IPS-18a (cell line): ENCODE measurements around the gene MAGEA3.
"Not testable (repeated sequence)": the region's sequence is repeated elsewhere in the genome, so short reads cannot be mapped to it uniquely, and the experiment has no call there.

Experiments
- H3K27ac ChIP-seq: one replicate; pipeline ENCODE4 v1.5.1; 2013; ENCODE audit warnings: low read length
- H3K27me3 ChIP-seq: one replicate; pipeline ENCODE4 v1.6.1; 2013; ENCODE audit warnings: mild to moderate bottlenecking, low read length; ENCODE audit not compliant: control insufficient read depth, insufficient read depth
- H3K36me3 ChIP-seq: one replicate; pipeline ENCODE4 v1.6.1; 2013; ENCODE audit warnings: low read depth, low read length; ENCODE audit not compliant: control insufficient read depth
- H3K4me1 ChIP-seq: one replicate; pipeline ENCODE4 v1.6.1; 2013; ENCODE audit warnings: low read depth, low read length; ENCODE audit not compliant: control insufficient read depth
- H3K4me3 ChIP-seq: one replicate; pipeline ENCODE4 v1.5.1; 2013; ENCODE audit warnings: low read length
- H3K9ac ChIP-seq: one replicate; pipeline ENCODE4 v1.6.1; 2013; ENCODE audit warnings: mild to moderate bottlenecking, low read length, moderate library complexity
- H3K9me3 ChIP-seq: one replicate; pipeline ENCODE4 v1.6.1; 2013; ENCODE audit warnings: low read depth, low read length; ENCODE audit not compliant: control insufficient read depth

MAGEA3 gene, protein sequence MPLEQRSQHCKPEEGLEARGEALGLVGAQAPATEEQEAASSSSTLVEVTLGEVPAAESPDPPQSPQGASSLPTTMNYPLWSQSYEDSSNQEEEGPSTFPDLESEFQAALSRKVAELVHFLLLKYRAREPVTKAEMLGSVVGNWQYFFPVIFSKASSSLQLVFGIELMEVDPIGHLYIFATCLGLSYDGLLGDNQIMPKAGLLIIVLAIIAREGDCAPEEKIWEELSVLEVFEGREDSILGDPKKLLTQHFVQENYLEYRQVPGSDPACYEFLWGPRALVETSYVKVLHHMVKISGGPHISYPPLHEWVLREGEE

GRCh38 chrX:152697952-152698931, at the start of gene MAGEA3:
MAGEA3 (plus strand) TSS chrX:152698794; CDS start chrX:152700833, 2,039 bp downstream.
- H3K27me3 ChIP-seq, H3K4me3 ChIP-seq, H3K36me3 ChIP-seq, H3K9ac ChIP-seq, H3K27ac ChIP-seq, H3K9me3 ChIP-seq, H3K4me1 ChIP-seq: not testable (repeated sequence)

DNA sequence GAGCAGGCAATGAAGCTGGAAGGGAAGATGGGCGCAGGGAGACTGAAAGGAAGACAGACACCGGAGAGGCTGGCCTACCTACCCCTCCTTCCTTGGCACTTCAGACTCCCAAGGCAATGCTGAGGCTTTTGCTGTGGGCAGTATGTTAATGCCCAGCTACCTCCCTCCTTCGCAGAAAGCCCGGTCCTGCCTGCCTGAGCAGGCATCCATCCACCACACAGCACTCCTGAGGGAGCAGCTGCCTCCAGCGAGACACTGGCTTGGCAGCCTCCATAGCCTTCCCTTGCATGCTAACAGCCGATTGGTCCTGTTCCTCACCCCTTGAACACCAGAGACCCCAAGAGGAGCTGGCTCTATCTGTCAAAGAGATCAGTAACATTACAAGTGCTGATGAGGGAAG, 46.5 kb upstream of the MAGEA3 start:
- Histone ChIP-seq H3K4me1 (no peaks in the 10 kb centered on the region), H3K27me3 (no peaks in the 10 kb centered on the region), H3K9ac (no peak overlapping the region), H3K36me3 (peaks cover 5% of the 10 kb centered on the region), H3K27ac (no peak overlapping the region), H3K4me3 (no peak overlapping the region), H3K9me3 (peaks cover 16% of the 10 kb centered on the region)

DNA sequence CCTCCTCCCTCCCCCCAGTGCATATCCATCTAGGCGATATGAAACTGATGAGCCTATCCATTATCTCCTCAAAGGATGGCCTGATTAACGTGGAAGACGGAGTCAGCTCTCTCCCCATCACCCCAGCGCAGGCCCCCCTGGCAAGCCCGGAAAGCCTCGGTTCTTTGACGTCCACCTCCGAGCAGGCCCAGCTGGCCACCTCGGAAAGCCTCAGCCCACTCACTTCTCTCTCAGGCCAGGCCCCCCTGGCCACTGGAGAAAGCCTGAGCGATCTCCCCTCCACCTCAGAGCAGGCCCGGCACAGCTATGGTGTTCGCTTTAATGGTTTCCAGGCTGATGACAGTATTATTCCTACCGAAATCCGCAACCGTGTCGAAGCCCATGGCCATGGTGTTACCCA, 46.1 kb upstream of the MAGEA3 start:
- H3K27ac ChIP-seq, result no peak overlapping the region
- no peaks in the 10 kb centered on the region for H3K4me1 ChIP-seq
- peaks cover 13% of the 10 kb centered on the region for H3K9me3 ChIP-seq
- no peaks in the 10 kb centered on the region for H3K27me3 ChIP-seq
- H3K9ac ChIP-seq, result no peak overlapping the region
- H3K36me3 ChIP-seq, result peaks cover 5% of the 10 kb centered on the region
- H3K4me3 ChIP-seq, result no peak overlapping the region

- Histone ChIP-seq H3K4me3 (no peak overlapping the region), H3K36me3 (peaks cover under 1% of the 10 kb centered on the region), H3K9ac (no peak overlapping the region), H3K27ac (no peak overlapping the region), H3K4me1 (no peaks in the 10 kb centered on the region), H3K9me3 (peaks cover 15% of the 10 kb centered on the region), H3K27me3 (no peaks in the 10 kb centered on the region)
These were observed 42.5 kb upstream of the MAGEA3 start for GRCh38 chrX:152656087-152656486.

GRCh38 chrX:152656890-152657289, 41.7 kb upstream of the MAGEA3 start:
- peaks cover 15% of the 10 kb centered on the region for H3K9me3 ChIP-seq
- no peak overlapping the region for H3K4me3 ChIP-seq
- no peak overlapping the region for H3K9ac ChIP-seq
- H3K27me3 ChIP-seq, result no peaks in the 10 kb centered on the region
- no peaks in the 10 kb centered on the region for H3K36me3 ChIP-seq
- H3K27ac ChIP-seq, result no peak overlapping the region
- H3K4me1 ChIP-seq, result no peaks in the 10 kb centered on the region

DNA sequence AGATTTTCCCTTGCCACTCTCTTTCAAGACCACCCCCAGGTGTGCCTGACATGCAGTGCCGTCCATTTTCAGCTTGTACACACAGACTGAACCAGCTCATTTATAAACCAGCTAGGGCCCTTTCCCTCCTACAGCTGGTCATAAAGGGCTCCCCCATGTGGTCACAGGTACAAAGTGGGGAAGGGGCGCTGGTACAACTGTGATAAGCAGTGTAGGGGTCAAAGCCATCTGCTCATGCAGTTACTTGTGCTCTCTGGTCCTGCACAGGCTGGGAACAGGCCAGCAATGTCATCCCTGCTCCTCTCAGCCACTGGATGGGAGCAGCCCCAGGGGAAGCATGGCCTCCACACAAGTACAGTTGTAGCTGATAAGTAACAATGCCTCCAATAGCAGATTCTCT, 40.3 kb upstream of the MAGEA3 start:
- no peak overlapping the region for H3K4me3 ChIP-seq
- no peak overlapping the region for H3K27ac ChIP-seq
- H3K9me3 ChIP-seq, result peaks cover 19% of the 10 kb centered on the region
- no peak overlapping the region for H3K9ac ChIP-seq
- H3K27me3 ChIP-seq, result no peaks in the 10 kb centered on the region
- no peaks in the 10 kb centered on the region for H3K36me3 ChIP-seq
- H3K4me1 ChIP-seq, result no peaks in the 10 kb centered on the region

- Histone ChIP-seq H3K27me3 (no peaks in the 10 kb centered on the region), H3K27ac (no peak overlapping the region), H3K4me3 (no peak overlapping the region), H3K36me3 (no peaks in the 10 kb centered on the region), H3K4me1 (no peaks in the 10 kb centered on the region), H3K9ac (no peak overlapping the region), H3K9me3 (peaks cover 31% of the 10 kb centered on the region)
These were observed 35.5 kb upstream of the MAGEA3 start for GRCh38 chrX:152663086-152663485.

DNA sequence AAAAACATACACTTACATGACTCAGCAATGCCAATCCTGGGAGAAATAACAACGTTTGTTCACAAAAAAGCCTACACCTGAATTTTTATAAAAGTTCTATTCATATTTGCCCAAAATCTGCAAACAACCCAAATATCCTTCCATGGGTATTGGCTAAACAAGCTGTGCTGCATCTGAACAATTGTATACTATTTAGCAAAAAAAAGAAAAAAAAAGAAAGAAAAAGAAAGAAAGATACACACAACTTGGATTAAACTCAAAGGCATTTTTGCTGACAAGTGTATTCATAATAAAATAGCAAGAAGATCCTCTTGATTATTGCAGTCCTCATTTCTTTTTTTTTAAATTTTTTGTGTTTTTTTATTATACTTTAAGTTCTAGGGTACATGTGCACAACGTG, 24.5 kb upstream of the MAGEA3 start:
- no peaks in the 10 kb centered on the region for H3K9me3 ChIP-seq
- H3K4me3 ChIP-seq, result no peak overlapping the region
- H3K27me3 ChIP-seq, result no peaks in the 10 kb centered on the region
- H3K36me3 ChIP-seq, result no peaks in the 10 kb centered on the region
- H3K4me1 ChIP-seq, result no peaks in the 10 kb centered on the region
- no peak overlapping the region for H3K27ac ChIP-seq
- no peak overlapping the region for H3K9ac ChIP-seq

- H3K27me3 ChIP-seq, H3K9me3 ChIP-seq, H3K27ac ChIP-seq, H3K4me1 ChIP-seq, H3K4me3 ChIP-seq, H3K9ac ChIP-seq, H3K36me3 ChIP-seq: not testable (repeated sequence)
These were observed 23.9 kb upstream of the MAGEA3 start for GRCh38 chrX:152674652-152675051.

- H3K27ac ChIP-seq, H3K36me3 ChIP-seq, H3K27me3 ChIP-seq, H3K4me3 ChIP-seq, H3K4me1 ChIP-seq, H3K9ac ChIP-seq, H3K9me3 ChIP-seq: not testable (repeated sequence)
These were observed 17.6 kb upstream of the MAGEA3 start for GRCh38 chrX:152681012-152681411.

GRCh38 chrX:152700390-152700789, 1.8 kb downstream of the MAGEA3 start:
- not testable (repeated sequence) for H3K27ac ChIP-seq, H3K4me3 ChIP-seq, H3K4me1 ChIP-seq, H3K36me3 ChIP-seq, H3K9me3 ChIP-seq, H3K27me3 ChIP-seq, H3K9ac ChIP-seq
